ENCODE results near the gene DOCK1.

DNA sequence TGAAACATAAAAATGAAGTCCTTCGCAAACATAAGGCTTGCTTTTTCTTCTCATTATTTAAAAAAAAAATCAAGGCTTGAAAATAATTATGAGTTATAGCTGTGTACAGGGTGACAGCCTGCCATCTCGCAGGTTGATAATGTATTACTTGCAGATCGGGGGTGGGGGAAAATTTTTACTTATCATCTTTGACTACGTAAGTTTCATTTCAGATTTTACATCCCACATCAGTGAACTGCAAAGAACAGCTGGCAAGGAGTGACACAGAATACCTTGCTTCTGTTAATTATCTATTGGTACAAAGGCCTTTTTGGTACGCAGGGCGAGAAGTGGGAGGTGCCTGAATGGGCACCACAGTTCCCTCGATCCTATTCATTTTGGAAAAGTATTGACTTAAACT is 232.2 kb downstream of the DOCK1 start:
- no peak for TF ChIP-seq CTCF (conservative IDR thresholded peaks at IDR 0.05 in 1 of 2, IDR thresholded peaks at IDR 0.05 in 1 of 2; ENCODE audit: low read depth in 1 of 2, low read length in 2 of 2)
- no peak for TF ChIP-seq EZH2 (IDR thresholded peaks at IDR 0.05; ENCODE audit: low read length, missing control alignments)

All from fibroblast of lung (primary cell).